ENCODE data around the gene SAMD4B.
A peak's percentile ranks its signal among the peaks of the same experiment; 100 is the strongest.

SAMD4B gene

GRCh38 chr19:39390751-39391437 lies 48.7 kb downstream of the SAMD4B start, which contains the start of the genes MED29 and PAF1:
Gene MED29, plus strand, starts transcription at chr19:39391378. Its CDS starts 45 bp downstream, at chr19:39391423.
Gene PAF1, minus strand, starts transcription at chr19:39391106. Its CDS starts 242 bp downstream, at chr19:39390864.
- peak; percentile 87 to 91 for DNase-seq (ENCODE audit: low read depth in 2 of 2)

DNA sequence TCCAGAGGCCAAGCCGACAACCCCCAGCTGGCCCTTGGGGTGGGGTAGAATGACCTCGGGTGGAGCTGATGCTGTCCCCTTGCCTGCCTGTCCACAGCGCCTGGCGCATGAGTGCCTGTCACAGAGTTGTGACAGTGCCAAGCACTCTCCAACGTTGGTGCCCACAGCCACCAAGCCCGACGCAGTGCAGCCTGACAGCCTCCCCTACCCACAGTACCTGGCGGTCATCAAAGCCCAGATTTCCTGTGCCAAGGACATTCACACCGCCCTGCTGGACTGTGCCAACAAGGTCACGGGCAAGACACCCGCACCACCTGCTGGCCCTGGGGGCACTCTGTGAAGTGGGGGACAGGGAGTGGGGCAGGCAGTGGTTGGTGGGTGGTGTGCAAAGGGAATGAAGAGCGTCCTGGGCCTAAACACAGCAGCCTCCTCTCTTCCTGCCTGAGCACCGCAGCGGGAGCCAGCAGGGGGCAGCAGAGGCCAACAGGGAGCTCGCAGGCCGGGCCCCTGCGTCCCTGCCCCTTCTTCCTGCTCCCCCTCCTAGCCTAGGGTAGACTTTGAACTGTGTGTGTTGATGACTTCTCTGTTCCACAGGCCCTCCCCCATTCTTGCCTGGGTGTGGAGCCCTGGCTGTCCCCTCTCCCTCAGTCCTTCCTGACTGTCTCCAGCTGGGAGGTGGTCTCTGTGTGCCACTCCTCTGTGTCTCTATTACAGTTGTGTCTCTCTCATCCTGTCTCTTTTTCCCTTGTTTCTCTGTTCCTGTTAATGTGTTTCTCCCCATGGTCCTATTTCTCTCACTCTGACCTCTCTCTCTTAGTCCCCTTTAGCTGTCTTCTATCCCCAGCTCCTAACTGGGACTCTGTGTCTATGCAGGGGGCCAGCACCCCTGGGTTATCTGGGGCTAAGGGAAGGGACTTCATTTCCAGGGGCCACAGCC lies 55.4 kb downstream of the SAMD4B start:
- DNase-seq (ENCODE audit: low read depth in 2 of 2), result peak; percentile 94 to 96

GRCh38 chr19:39398297-39398864 lies 56.2 kb downstream of the SAMD4B start:
- DNase-seq (ENCODE audit: low read depth in 2 of 2), result no peak

GRCh38 chr19:39399668-39400050 lies 57.4 kb downstream of the SAMD4B start:
- DNase-seq (ENCODE audit: low read depth in 2 of 2), result no peak

DNA sequence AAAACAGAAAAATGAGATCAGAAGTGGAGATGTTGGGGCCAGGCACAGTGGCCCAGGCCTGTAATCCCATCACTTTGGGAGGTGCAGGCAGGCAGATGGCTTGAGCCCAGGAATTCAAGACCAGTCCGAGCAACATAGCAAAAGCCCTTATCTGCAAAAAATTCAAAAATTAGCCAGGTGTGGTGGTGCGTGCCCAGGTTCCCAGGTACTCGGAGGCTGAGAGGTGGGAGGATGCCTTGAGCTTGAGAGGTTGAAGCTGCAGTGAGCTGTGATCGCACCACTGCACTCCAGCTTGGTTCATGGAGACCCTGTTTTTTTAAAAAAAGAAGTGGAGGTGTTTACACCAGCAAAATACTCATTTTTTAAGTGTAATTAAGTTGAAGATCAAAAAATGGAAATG lies 57.8 kb downstream of the SAMD4B start:
- DNase-seq (ENCODE audit: low read depth in 2 of 2), result no peak

- DNase-seq (ENCODE audit: low read depth in 2 of 2), result no peak
Measured at GRCh38 chr19:39401070-39401548, 58.9 kb downstream of the SAMD4B start.

DNA sequence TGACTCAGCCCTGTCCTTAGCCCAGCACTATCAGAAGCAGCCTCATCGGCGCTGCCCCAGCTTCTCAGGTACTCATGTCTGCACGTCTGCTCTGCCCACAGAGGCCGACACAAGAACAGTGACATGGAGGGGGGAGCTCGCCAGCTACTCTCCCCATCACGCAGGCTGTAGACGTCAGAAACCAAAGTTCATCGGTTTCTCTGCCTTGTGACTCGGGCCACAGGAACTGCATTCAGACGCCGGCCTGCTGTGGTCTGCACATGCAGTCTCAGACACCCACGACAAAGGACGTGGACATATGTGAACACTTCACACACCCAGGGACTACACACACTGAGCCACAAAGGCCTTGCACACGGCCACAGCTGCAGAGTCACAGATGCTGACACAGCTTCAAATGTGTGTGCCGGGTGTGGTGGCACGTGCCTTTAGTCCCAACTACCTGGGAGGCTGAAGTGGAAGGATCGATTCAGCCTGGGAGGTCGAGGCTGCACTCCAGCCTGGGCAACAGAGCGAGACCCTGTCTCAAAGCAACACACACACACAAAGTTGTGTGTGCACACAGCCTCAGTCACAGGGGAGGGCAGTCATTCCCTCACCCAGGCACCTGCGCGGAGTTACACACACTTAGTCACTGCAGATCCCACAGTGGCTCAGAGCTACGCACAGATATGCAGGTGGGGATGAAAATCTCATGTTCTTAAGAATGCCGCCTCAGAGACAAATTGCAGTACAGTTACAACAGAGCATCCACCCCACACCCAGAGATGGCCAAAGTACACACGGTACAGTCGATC lies 59.5 kb downstream of the SAMD4B start:
- peak; percentile 53 to 69 for DNase-seq (ENCODE audit: low read depth in 2 of 2)

DNA sequence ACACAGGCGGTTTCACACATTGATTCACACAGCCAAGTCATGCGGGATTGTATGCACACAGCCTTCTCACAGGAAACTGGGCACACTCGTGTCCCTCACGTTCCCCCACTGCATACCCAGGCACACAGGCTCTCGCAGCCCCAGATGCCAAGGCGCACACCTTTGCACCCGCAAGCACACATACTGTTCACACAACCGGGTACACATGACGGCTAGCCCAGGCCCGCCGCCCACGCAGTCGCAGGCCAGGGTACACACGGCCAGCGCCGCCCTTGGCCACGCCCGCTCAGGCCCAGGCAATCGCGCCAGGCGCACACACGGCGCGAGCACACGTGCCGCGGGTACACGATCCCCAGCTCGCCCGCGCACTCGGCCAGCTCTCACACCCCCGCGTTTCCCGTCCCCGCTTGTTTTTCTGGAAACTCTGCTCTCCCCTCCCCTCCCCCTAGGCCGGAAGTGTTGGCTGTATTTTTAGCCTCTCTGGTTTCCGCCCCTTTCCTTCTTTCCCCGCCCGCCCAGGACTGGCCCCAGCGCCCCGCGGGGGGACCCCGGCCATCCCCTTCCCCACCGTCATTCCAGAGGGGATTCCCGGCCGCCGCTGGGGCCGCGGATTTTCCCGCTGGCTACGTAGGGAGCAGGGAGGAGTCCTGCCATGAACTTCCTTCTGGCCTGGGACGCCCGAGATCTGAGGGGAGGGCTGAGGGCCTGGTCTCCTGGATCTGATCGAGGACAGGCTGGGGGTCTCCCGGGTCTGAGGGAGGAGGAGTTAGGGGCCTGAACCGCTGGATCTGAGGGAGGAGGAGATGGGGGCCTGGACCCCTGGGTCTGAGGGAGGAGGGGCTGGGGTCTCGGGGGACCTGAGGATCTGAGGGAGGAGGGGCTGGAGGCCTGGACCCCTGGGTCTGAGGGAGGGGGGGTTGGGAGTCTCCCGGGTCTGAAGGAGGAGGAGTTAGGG lies 60.4 kb downstream of the SAMD4B start:
- peak; percentile 76 to 78 for DNase-seq (ENCODE audit: low read depth in 2 of 2)

GRCh38 chr19:39403331-39404312 lies 61.4 kb downstream of the SAMD4B start:
- peak; percentile 90 to 91 for DNase-seq (ENCODE audit: low read depth in 2 of 2)

- no peak for DNase-seq (ENCODE audit: low read depth in 2 of 2)
Measured at GRCh38 chr19:39405261-39405957, 63.2 kb downstream of the SAMD4B start.

DNA sequence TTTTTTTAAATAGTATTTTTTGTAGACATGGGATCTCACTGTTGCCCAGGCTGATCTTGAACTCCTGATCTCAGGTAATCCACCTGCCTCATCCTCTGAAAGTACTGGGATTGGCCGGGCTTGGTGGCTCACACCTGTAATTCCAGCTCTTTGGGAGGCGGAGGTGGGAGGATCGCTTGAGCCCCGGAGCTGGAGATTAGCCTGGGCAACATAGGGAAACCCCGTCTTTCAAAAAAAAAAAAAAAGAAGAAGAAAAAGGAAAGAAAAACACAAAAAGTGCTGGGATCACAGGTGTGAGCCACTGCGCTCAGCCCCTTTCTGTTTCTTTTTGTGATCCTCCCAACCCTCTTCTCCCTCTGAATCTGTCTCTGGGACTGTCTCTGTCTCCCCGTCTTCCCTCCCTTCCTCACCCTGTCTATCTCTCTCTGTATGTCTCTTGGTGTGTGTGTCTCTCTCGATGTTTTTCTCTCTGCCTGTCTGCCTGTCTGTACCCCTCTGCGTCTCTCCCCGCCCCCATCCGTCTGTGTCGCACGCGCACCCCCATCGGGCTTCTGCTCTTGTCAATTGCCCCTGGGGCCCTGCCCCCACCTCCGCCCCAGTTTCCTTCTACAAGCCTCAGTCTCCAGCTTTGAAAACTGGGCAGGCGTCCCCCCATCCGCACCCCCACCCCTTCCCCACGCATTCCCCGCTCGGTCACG lies 63.9 kb downstream of the SAMD4B start:
- DNase-seq (ENCODE audit: low read depth in 2 of 2), result peak; percentile 74 to 81

DNA sequence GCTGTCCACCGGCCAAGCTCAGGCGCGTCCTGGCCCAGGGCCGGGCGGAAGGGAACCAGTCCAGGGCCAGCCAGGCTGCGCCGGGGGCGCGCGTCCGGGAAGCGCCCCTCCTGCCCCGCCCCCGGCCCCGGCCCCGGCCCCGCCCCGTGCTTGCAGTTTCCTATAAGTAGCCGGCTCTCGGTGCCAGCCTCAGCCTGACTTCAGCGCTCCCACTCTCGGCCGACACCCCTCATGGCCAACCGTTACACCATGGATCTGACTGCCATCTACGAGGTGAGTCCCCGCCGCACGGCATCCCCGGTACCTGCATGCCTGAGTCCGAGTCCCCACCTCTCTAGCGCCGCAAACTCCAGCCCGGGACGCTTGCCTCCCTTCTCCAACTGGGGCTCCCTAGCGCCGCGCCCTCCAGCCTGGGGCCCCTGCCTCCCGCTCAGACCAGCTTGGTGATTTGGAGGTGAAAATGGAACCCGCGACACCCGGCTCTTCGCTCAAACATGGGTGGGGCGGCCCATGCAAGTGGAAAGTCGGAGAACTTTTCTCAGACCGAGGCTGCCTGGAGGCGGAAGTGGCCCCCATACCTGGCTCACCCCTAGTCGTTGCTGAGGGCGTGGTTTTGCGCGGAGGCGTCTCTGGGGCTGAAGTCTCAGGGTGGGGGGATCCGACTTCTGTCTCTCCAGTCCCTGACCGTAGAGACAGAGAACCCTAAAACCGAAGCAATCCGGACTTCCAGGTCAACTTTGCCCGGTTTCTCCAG lies 64.6 kb downstream of the SAMD4B start, which contains the start of gene ZFP36:
ZFP36 (plus strand) TSS at position 192 of the 754 bp plus-strand sequence; CDS start at position 250, 58 bp downstream.
- DNase-seq (ENCODE audit: low read depth in 2 of 2), result peak; percentile 75 to 80

DNA sequence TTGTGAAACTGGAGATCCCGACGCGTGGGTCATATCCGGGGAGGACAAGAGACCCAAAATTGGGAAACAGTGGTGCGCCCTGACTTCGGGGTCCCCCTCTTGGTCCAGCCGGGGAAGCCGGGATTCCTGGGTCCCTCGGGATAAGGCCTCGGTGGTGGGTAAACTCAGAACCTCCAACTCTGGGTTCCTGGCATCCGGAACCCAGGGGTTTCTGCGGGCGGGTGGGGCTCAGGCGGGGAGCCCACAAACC lies 65.1 kb downstream of the SAMD4B start:
- DNase-seq (ENCODE audit: low read depth in 2 of 2), result no peak

GRCh38 chr19:39407660-39408391 lies 65.6 kb downstream of the SAMD4B start:
- DNase-seq (ENCODE audit: low read depth in 2 of 2), result no peak

GRCh38 chr19:39408392-39409207 lies 66.4 kb downstream of the SAMD4B start:
- no peak for DNase-seq (ENCODE audit: low read depth in 2 of 2)
